WTC11 (cell line): Measurements from ENCODE around the gene TCEAL3. TPM values are rescaled to one million over a fixed set of nuclear protein-coding genes. Genes with fewer than 3 reads are reported as not detected.

ENCODE experiments used
- ATAC-seq: fragments of 200-7000 bp; cut with Tn5 transposase; 2 replicates; pipeline ENCODE4 v1.10.0; 2021; ENCODE audit warnings: mild to moderate bottlenecking, moderate library complexity
- CTCF ChIA-PET: fragments of 300-600 bp; sonication (Branson Sonifier 250); formaldehyde crosslinking; loops from one replicate; lab custom pipeline; 2021; ENCODE audit warnings: antibody characterized with exemption; lab: Charles Lee
- POLR2A ChIA-PET: fragments of 350-600 bp; sonication (Branson Sonifier 250); formaldehyde crosslinking; loops from one replicate; lab custom pipeline; 2021; ENCODE audit warnings: antibody characterized with exemption; lab: Charles Lee
- DNase-seq: peaks from one replicate; pipeline ENCODE4 v3.0.0; 2021; ENCODE audit warnings: low spot score
- H3K27ac Mint-ChIP-seq: 2 replicates; pipeline ENCODE4 v1.8.0; 2021; ENCODE audit warnings: mixed read lengths
- H3K27me3 Mint-ChIP-seq: 2 replicates; pipeline ENCODE4 v1.8.0; 2021; ENCODE audit warnings: low read depth, mild to moderate bottlenecking, moderate library complexity, mixed read lengths
- H3K36me3 Mint-ChIP-seq: 2 replicates; pipeline ENCODE4 v1.8.0; 2021; ENCODE audit warnings: mixed read lengths
- H3K4me1 Mint-ChIP-seq: 2 replicates; pipeline ENCODE4 v1.8.0; 2022; ENCODE audit warnings: mixed read lengths
- H3K4me3 Mint-ChIP-seq: 2 replicates; pipeline ENCODE4 v1.8.0; 2021; ENCODE audit warnings: mild to moderate bottlenecking, moderate library complexity, mixed read lengths
- H3K9me3 Mint-ChIP-seq: 2 replicates; pipeline ENCODE4 v1.8.0; 2021; ENCODE audit warnings: mixed read lengths
- AR ChIP-seq: fragments of 250-450 bp; sonication (Bioruptor Pico); IDR thresholded peaks from 2 replicates; pipeline ENCODE4 v1.9.0; 2021; ENCODE audit warnings: mild to moderate bottlenecking
- ATF1 ChIP-seq: sonication (generic); formaldehyde crosslinking; IDR thresholded peaks from 2 replicates; pipeline ENCODE4 v1.8.1; 2023; ENCODE audit warnings: mild to moderate bottlenecking, moderate library complexity, missing genetic modification reagents
- CREM ChIP-seq: sonication (generic); formaldehyde crosslinking; IDR thresholded peaks from 2 replicates; pipeline ENCODE4 v1.8.1; 2022; ENCODE audit warnings: mild to moderate bottlenecking, missing genetic modification reagents, moderate library complexity
- CTCF ChIP-seq: fragments of 200-600 bp; IDR thresholded peaks from 2 replicates; pipeline ENCODE4 v1.8.0; 2022; ENCODE audit warnings: antibody characterized with exemption
- HMGA2 ChIP-seq: fragments of 250-450 bp; sonication (Bioruptor Pico); IDR thresholded peaks from 2 replicates; pipeline ENCODE4 v1.4.0; 2021; ENCODE audit warnings: mild to moderate bottlenecking, moderate library complexity
- MYBL2 ChIP-seq: sonication (generic); formaldehyde crosslinking; IDR thresholded peaks from 2 replicates; pipeline ENCODE4 v1.8.1; 2023; ENCODE audit warnings: mild to moderate bottlenecking, moderate library complexity, missing genetic modification reagents
- SMAD4 ChIP-seq: sonication (generic); formaldehyde crosslinking; IDR thresholded peaks from 2 replicates; pipeline ENCODE4 v1.8.0; 2022; ENCODE audit warnings: mild to moderate bottlenecking, missing genetic modification reagents
- TCF7 ChIP-seq: sonication (generic); formaldehyde crosslinking; IDR thresholded peaks from 2 replicates; pipeline ENCODE4 v1.8.0; 2022; ENCODE audit warnings: mild to moderate bottlenecking, low read depth, missing genetic modification reagents, moderate library complexity
- USF1 ChIP-seq: sonication (generic); formaldehyde crosslinking; IDR thresholded peaks from 2 replicates; pipeline ENCODE4 v1.8.0; 2022; ENCODE audit warnings: mild to moderate bottlenecking, missing genetic modification reagents
- ZBTB21 ChIP-seq: sonication (generic); formaldehyde crosslinking; IDR thresholded peaks from 2 replicates; pipeline ENCODE4 v1.8.1; 2023; ENCODE audit warnings: mild to moderate bottlenecking, missing genetic modification reagents, borderline replicate concordance
- ZNF263 ChIP-seq: sonication (generic); formaldehyde crosslinking; IDR thresholded peaks from 2 replicates; pipeline ENCODE4 v1.8.1; 2022; ENCODE audit warnings: low read depth, mild to moderate bottlenecking, moderate library complexity, missing genetic modification reagents
- total RNA-seq: library from RNA; stranded (reverse); gene quantifications from 3 replicates; pipeline ENCODE4 v1.2.3, GENCODE V29; 2021
- TF ChIP-seq, protein P1 (sequence below): sonication (generic); formaldehyde crosslinking; IDR thresholded peaks from 2 replicates; pipeline ENCODE4 v1.8.1; 2022; ENCODE audit warnings: missing genetic modification reagents, borderline replicate concordance
- TF ChIP-seq, protein P2 (sequence below): fragments of 250-450 bp; sonication (Bioruptor Pico); IDR thresholded peaks from 2 replicates; pipeline ENCODE4 v1.8.0; 2021; ENCODE audit warnings: mild to moderate bottlenecking
- TF ChIP-seq, protein P3 (sequence below): sonication (generic); formaldehyde crosslinking; IDR thresholded peaks from 2 replicates; pipeline ENCODE4 v1.8.1; 2022; ENCODE audit warnings: low read depth, mild to moderate bottlenecking, moderate library complexity, missing genetic modification reagents, borderline replicate concordance
- TF ChIP-seq, protein P4 (sequence below): sonication (generic); formaldehyde crosslinking; IDR thresholded peaks from 2 replicates; pipeline ENCODE4 v1.8.1; 2023; ENCODE audit warnings: mild to moderate bottlenecking, missing genetic modification reagents
- TF ChIP-seq, protein P5 (sequence below): sonication (generic); formaldehyde crosslinking; IDR thresholded peaks from 2 replicates; pipeline ENCODE4 v1.8.1; 2023; ENCODE audit warnings: mild to moderate bottlenecking, missing genetic modification reagents
- TF ChIP-seq, protein P6 (sequence below): sonication (generic); formaldehyde crosslinking; IDR thresholded peaks from 2 replicates; pipeline ENCODE4 v1.8.1; 2023; ENCODE audit warnings: mild to moderate bottlenecking, moderate library complexity, missing genetic modification reagents

Gene TCEAL3
- total RNA-seq, 1 experiment from 2014 or later: 9.3 TPM

DNA sequence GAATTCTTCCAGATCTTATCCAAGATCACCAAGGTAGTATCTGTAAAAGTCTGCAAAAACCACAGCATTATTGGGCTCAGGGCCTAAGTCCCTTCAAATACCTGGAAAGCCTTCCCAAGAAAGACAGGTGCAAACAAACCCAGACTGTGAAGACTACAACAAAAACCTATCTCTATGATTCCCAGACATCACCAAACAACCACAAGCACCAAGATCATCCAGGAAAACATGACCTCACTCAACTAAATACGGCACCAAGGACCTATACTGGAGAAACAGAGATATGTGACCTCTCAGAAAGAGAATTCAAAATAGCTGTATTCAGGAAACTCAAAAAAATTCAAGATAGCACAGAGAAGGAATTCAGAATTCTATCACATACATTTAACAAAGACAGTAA is 36.4 kb downstream of the TCEAL3 start (continued):
- TF ChIP-seq SMAD4 (CRISPR knock-in tag) (no peak), MYBL2 (CRISPR knock-in tag) (no peak), ATF1 (no peak)
- TF ChIP-seq, all 79 proteins: peak for 0

DNA sequence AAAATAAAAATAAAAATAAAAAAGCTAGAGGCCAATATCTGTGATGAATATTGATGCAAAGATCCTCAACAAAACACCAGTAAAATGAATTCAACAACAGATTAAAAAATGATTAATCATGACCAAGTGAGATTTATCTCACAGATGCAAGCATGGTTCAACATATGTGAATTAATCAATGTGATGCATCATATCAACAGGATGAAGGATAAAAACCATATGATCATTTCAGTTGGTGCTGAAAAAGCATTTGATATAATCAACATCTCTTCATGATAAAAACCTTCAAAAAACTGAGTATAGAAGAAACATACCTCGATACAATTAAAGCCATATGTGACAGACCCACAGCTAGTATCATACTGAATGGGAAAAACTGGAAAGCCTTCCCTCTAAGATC is 39.9 kb downstream of the TCEAL3 start:
- Mint-ChIP-seq H3K4me3 (no peak overlapping the region), H3K4me1 (no peaks in the 10 kb centered on the region), H3K27me3 (peaks cover 19% of the 10 kb centered on the region), H3K36me3 (no peaks in the 10 kb centered on the region), H3K9me3 (0 out of 2 replicates have a peak, but pooled peaks cover 5% of the 10 kb centered on the region), H3K27ac (no peak overlapping the region)
- CTCF ChIA-PET: no interaction called here
- DNase-seq (no peak), ATAC-seq (no peak)
- no peak for TF ChIP-seq HMGA2 (CRISPR knock-in tag)
- TF ChIP-seq USF1: no peak
- no peak for TF ChIP-seq CTCF
- TF ChIP-seq, protein P1, sequence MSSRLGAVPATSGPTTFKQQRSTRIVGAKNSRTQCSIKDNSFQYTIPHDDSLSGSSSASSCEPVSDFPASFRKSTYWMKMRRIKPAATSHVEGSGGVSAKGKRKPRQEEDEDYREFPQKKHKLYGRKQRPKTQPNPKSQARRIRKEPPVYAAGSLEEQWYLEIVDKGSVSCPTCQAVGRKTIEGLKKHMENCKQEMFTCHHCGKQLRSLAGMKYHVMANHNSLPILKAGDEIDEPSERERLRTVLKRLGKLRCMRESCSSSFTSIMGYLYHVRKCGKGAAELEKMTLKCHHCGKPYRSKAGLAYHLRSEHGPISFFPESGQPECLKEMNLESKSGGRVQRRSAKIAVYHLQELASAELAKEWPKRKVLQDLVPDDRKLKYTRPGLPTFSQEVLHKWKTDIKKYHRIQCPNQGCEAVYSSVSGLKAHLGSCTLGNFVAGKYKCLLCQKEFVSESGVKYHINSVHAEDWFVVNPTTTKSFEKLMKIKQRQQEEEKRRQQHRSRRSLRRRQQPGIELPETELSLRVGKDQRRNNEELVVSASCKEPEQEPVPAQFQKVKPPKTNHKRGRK: no peak
- no peak for TF ChIP-seq TCF7 (CRISPR knock-in tag)
- TF ChIP-seq ZBTB21: no peak
- no peak for TF ChIP-seq ZNF263
- no peak for TF ChIP-seq CREM (CRISPR knock-in tag)
- TF ChIP-seq, protein P2, sequence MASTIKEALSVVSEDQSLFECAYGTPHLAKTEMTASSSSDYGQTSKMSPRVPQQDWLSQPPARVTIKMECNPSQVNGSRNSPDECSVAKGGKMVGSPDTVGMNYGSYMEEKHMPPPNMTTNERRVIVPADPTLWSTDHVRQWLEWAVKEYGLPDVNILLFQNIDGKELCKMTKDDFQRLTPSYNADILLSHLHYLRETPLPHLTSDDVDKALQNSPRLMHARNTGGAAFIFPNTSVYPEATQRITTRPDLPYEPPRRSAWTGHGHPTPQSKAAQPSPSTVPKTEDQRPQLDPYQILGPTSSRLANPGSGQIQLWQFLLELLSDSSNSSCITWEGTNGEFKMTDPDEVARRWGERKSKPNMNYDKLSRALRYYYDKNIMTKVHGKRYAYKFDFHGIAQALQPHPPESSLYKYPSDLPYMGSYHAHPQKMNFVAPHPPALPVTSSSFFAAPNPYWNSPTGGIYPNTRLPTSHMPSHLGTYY: no peak
- TF ChIP-seq MYBL2 (CRISPR knock-in tag): no peak
- no peak for TF ChIP-seq SMAD4 (CRISPR knock-in tag)
- TF ChIP-seq, protein P3, sequence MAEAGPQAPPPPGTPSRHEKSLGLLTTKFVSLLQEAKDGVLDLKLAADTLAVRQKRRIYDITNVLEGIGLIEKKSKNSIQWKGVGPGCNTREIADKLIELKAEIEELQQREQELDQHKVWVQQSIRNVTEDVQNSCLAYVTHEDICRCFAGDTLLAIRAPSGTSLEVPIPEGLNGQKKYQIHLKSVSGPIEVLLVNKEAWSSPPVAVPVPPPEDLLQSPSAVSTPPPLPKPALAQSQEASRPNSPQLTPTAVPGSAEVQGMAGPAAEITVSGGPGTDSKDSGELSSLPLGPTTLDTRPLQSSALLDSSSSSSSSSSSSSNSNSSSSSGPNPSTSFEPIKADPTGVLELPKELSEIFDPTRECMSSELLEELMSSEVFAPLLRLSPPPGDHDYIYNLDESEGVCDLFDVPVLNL: no peak
- TF ChIP-seq AR: no peak
- TF ChIP-seq, protein P4, sequence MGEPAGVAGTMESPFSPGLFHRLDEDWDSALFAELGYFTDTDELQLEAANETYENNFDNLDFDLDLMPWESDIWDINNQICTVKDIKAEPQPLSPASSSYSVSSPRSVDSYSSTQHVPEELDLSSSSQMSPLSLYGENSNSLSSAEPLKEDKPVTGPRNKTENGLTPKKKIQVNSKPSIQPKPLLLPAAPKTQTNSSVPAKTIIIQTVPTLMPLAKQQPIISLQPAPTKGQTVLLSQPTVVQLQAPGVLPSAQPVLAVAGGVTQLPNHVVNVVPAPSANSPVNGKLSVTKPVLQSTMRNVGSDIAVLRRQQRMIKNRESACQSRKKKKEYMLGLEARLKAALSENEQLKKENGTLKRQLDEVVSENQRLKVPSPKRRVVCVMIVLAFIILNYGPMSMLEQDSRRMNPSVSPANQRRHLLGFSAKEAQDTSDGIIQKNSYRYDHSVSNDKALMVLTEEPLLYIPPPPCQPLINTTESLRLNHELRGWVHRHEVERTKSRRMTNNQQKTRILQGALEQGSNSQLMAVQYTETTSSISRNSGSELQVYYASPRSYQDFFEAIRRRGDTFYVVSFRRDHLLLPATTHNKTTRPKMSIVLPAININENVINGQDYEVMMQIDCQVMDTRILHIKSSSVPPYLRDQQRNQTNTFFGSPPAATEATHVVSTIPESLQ (CRISPR knock-in tag): no peak
- TF ChIP-seq, protein P5, sequence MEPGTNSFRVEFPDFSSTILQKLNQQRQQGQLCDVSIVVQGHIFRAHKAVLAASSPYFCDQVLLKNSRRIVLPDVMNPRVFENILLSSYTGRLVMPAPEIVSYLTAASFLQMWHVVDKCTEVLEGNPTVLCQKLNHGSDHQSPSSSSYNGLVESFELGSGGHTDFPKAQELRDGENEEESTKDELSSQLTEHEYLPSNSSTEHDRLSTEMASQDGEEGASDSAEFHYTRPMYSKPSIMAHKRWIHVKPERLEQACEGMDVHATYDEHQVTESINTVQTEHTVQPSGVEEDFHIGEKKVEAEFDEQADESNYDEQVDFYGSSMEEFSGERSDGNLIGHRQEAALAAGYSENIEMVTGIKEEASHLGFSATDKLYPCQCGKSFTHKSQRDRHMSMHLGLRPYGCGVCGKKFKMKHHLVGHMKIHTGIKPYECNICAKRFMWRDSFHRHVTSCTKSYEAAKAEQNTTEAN (CRISPR knock-in tag): no peak
- TF ChIP-seq, protein P6, sequence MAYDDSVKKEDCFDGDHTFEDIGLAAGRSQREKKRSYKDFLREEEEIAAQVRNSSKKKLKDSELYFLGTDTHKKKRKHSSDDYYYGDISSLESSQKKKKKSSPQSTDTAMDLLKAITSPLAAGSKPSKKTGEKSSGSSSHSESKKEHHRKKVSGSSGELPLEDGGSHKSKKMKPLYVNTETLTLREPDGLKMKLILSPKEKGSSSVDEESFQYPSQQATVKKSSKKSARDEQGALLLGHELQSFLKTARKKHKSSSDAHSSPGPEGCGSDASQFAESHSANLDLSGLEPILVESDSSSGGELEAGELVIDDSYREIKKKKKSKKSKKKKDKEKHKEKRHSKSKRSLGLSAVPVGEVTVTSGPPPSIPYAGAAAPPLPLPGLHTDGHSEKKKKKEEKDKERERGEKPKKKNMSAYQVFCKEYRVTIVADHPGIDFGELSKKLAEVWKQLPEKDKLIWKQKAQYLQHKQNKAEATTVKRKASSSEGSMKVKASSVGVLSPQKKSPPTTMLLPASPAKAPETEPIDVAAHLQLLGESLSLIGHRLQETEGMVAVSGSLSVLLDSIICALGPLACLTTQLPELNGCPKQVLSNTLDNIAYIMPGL (CRISPR knock-in tag): no peak
- POLR2A ChIA-PET: no interaction called here
